Astrocyte (in vitro differentiated cells and primary cell): ENCODE measurements around the gene FRMPD2.
"Not testable (repeated sequence)": the region's sequence is repeated elsewhere in the genome, so short reads cannot be mapped to it uniquely, and the experiment has no call there.

ENCODE experiments used
- CTCF ChIP-seq: IDR thresholded peaks from 2 replicates; pipeline ENCODE4 v1.5.1; 2011; ENCODE audit warnings: low read depth, mild to moderate bottlenecking, inconsistent platforms, low read length, moderate library complexity; ENCODE audit not compliant: insufficient read depth
- EZH2 ChIP-seq: IDR thresholded peaks from 2 replicates; pipeline ENCODE4 v1.6.1; 2012; ENCODE audit warnings: mild to moderate bottlenecking, low read length, inconsistent platforms; ENCODE audit not compliant: insufficient read depth

- TF ChIP-seq CTCF, EZH2: not testable (repeated sequence)
These were observed 164.2 kb downstream of the FRMPD2 start for GRCh38 chr10:48110277-48110676.
